ENCODE data around the gene PRAMEF8. TPM values are rescaled to one million over a fixed set of nuclear protein-coding genes. Genes with fewer than 3 reads are reported as not detected.
"Not testable (repeated sequence)": the region's sequence is repeated elsewhere in the genome, so short reads cannot be mapped to it uniquely, and the experiment has no call there.

The PRAMEF8 gene
- total RNA-seq, 1 donor from 2014 or later, result not detected

- H3K27ac ChIP-seq (replicated peaks); H3K4me1 ChIP-seq; H3K36me3 ChIP-seq; H3K9me3 ChIP-seq (replicated peaks); H3K4me3 ChIP-seq; intact Hi-C loops (cut with micrococcal nuclease); DNase-seq: not testable (repeated sequence)
- peaks cover 58% of the 10 kb centered on the region for H3K27me3 ChIP-seq (ENCODE audit: low read depth)
Measured at GRCh38 chr1:13243536-13244263, 41.2 kb downstream of the PRAMEF8 start.

GRCh38 chr1:13239633-13240032 lies 45.3 kb downstream of the PRAMEF8 start:
- H3K9me3 ChIP-seq (replicated peaks); H3K4me3 ChIP-seq; DNase-seq; intact Hi-C loops (cut with micrococcal nuclease); H3K27ac ChIP-seq (replicated peaks); H3K36me3 ChIP-seq; H3K4me1 ChIP-seq: not testable (repeated sequence)
- H3K27me3 ChIP-seq (ENCODE audit: low read depth), result peaks cover 62% of the 10 kb centered on the region

- intact Hi-C loops (cut with micrococcal nuclease); H3K9me3 ChIP-seq (replicated peaks); H3K4me3 ChIP-seq; H3K4me1 ChIP-seq; H3K27ac ChIP-seq (replicated peaks); DNase-seq; H3K36me3 ChIP-seq: not testable (repeated sequence)
- peaks cover 60% of the 10 kb centered on the region for H3K27me3 ChIP-seq (ENCODE audit: low read depth)
Measured at GRCh38 chr1:13237572-13237971, 47.4 kb downstream of the PRAMEF8 start.

- H3K36me3 ChIP-seq; H3K4me3 ChIP-seq; H3K4me1 ChIP-seq; DNase-seq; H3K9me3 ChIP-seq (replicated peaks); intact Hi-C loops (cut with micrococcal nuclease); H3K27ac ChIP-seq (replicated peaks): not testable (repeated sequence)
- H3K27me3 ChIP-seq (ENCODE audit: low read depth), result peaks cover 74% of the 10 kb centered on the region
Measured at GRCh38 chr1:13234057-13234456, 50.9 kb downstream of the PRAMEF8 start.

GRCh38 chr1:13232056-13232455 lies 52.9 kb downstream of the PRAMEF8 start:
- H3K4me3 ChIP-seq; DNase-seq; H3K9me3 ChIP-seq (replicated peaks); H3K27ac ChIP-seq (replicated peaks); H3K4me1 ChIP-seq; H3K36me3 ChIP-seq; intact Hi-C loops (cut with micrococcal nuclease): not testable (repeated sequence)
- peaks cover 65% of the 10 kb centered on the region for H3K27me3 ChIP-seq (ENCODE audit: low read depth)

Other genes starting within 250 kb of the PRAMEF8 start
- not detected for gene PRAMEF27, start 228.6 kb downstream of the PRAMEF8 start, total RNA-seq
- gene HNRNPCL3, start 224.4 kb downstream of the PRAMEF8 start, total RNA-seq, result not detected
- gene PRAMEF25, start 214.4 kb downstream of the PRAMEF8 start, total RNA-seq, result not detected
- gene HNRNPCL2, start 168.3 kb downstream of the PRAMEF8 start, total RNA-seq, result not detected
- gene PRAMEF26, start 129.1 kb downstream of the PRAMEF8 start, total RNA-seq, result not detected
- not detected for gene HNRNPCL4, start 119.5 kb downstream of the PRAMEF8 start, total RNA-seq
- gene PRAMEF9, start 113.3 kb downstream of the PRAMEF8 start, total RNA-seq, result not detected
- gene PRAMEF13, start 83.7 kb downstream of the PRAMEF8 start, total RNA-seq, result not detected
- not detected for gene PRAMEF18, start 59.0 kb downstream of the PRAMEF8 start, total RNA-seq
- not detected for gene PRAMEF5, start 30.9 kb downstream of the PRAMEF8 start, total RNA-seq
- gene PRAMEF33, start 18.4 kb upstream of the PRAMEF8 start, total RNA-seq, result not detected
- not detected for gene PRAMEF15, start 30.4 kb upstream of the PRAMEF8 start, total RNA-seq
- not detected for gene PRAMEF14, start 62.0 kb upstream of the PRAMEF8 start, total RNA-seq
- not detected for gene PRAMEF19, start 86.8 kb upstream of the PRAMEF8 start, total RNA-seq
- not detected for gene PRAMEF17, start 104.5 kb upstream of the PRAMEF8 start, total RNA-seq
- not detected for gene PRAMEF20, start 125.3 kb upstream of the PRAMEF8 start, total RNA-seq
- 0.30 TPM for gene LRRC38, start 228.9 kb upstream of the PRAMEF8 start, total RNA-seq